SHP77 (cell line): ENCODE results near the gene CHST14.

Experiments
- DNase-seq, 2 experiments: peaks; one replicate each; lab custom pipeline; 2025; lab: John Stamatoyannopoulos, UW

Gene CHST14

DNA sequence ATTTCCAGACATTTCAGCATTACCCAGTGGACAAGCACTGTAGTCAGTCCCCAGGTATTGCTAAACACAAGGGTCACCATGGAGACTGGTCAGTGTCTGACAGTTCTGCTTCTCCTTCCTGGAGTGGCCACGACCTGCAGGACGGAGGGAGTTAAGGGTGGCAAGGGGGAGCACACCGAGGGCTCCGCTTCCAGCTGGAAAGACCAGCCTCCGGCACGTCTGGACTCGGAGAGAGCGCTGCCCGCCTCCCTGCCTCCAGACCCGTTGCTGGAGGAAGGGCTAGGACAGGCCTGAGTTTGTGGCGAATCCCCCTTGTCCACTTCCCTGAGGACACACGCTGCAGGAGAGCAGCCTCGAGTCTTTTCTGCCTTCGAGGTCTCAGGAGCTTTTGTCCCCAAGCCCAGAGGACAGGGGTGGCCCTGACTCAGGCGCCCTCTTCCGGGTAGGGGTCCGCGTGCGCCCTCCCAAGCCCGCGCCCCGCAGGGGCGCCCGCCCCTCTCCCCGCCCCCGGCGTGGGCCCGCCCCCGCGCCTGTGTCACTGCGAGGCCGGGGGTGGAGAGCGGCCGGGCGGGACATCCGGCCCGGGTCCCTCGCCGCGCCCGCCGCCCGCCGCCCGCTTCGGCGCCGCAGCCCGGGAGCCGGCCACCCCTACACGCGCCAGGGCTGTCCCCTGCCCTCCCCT, at the start of gene CHST14:
TSS of gene CHST14 (plus strand) at position 562 of the 682 bp plus-strand sequence. CDS start 230 bp downstream, outside the sequence.
- peak; percentile 48 to 57 for DNase-seq

- peak; percentile 48 to 60 for DNase-seq
These were observed 49.3 kb upstream of the CHST14 start for GRCh38 chr15:40421246-40422157.

DNA sequence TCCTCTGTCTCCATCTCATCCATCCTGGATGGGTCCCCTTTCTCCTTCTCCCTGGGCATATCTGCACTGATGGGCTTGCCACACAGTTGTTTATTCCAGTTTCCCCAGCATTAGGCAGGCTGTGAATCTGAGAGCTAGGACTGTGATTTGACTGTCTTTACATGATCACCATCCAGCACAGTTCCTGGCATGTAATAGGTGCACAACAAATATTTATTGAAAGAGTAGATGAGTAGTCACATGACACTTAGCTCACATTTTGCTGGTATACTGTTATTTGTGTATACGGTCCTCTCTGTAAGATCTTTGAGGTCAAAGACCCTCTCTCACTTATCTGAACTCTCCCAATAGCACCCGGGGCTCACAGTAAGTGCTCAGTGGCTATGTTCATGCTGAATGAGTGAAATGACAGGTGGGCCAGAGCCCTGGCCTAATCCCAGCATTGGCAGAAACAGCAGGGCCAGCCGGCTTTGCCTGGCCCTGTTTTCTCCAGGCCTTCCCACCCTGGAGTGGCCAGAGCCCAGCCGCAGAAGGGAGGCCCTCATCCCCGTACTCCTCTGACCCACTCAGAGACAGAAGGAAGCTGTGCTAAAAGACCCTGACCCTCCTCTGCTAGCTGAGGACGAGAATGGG, 46.2 kb upstream of the CHST14 start:
- no peak for DNase-seq

DNA sequence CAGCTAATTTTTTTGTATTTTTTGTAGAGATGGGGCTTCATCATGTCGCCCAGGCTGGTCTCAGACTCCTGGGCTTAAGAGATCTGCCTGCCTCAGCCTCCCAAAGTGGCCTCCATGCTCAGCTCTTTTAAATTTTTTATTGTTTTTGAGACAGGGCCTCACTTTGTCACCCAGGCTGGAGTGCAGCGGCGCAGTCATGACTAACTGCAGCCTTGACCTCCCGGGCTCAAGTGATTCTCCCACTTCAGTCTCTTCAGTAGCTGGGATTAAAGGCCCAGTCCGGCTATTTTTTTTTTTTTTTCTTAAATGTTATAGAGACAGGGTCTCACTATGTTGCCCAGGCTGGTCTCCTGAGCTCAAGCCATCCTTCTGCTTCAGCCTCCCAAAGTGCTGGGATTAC, 45.1 kb upstream of the CHST14 start:
- DNase-seq, result no peak

- DNase-seq, result no peak
These were observed 43.6 kb upstream of the CHST14 start for GRCh38 chr15:40427188-40427587.

DNA sequence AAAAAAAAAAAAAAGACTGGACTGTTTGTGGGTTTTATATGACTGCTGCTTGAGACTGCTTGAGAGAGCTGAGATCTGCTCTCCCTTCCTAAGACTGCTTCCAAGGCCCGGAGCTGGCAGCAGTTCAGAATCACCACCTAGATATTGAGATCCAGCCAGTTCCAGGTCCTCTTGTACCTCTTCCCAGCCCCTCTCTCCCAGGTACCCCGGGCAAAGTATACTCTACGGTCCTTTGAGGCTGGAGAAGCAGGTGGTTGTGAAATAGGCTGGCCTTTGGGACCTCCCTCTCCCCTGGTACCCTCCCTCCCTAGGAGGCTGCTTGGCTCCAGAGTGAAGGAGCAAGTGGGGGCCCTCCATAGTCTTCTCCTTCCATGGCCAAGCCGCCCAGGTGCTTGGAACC, 42.6 kb upstream of the CHST14 start:
- no peak for DNase-seq

DNA sequence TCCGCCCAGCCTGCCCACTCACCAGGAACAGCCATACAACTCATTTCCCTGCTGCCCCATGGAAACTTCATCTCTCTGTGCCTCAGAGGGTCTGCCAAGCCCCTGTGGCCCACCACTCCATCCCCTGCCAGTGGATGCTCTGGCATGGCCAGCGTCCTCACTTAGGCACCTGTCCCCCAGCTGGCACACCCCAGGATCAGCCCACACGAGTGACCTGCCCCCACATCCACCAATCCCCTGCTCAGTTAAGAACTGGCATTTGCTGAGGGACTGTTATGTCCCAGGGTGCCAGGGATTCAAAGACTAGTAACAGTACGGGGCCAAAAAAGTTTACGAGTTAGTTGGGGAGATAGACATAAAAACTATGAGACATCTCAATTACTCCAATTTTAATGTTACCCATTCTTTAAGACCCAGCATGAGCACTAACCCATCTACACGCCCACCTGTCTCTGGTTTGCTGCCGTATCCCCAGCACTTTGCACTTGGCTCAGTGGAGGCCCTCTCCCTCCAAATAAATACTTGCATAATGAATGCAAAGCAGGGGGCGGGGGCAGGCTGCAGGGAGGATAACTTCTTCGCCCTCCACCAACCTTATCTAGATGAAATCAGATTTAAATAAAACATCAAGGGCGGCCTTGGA, 41.6 kb upstream of the CHST14 start:
- DNase-seq, result no peak

DNA sequence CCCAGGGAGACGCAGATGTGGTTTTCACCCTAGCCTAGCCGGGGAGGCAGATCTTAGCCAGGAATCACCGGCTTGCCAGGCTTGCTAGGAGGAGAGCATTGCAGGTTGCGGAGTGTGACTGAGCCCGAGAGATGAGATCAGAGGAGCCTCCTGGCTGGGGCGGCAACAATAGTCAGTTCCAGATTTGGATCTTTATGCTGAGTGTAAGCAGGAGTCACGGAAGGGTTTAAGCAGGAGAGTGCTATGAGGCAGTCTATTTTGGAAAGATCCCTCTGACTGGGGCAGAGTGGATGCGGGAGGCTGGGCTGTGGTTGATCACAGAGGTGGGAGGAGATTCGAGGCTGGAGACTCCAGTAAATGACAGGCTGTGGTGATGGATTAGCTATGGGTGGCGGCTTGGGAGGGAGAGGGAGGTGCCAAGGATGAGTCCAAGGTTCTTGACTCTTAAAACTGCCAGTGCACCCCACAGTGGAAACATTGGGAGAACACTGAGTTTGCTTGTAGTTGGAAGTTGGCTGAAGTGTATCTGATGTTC, 40.4 kb upstream of the CHST14 start:
- no peak for DNase-seq

GRCh38 chr15:40435023-40435709, 35.6 kb upstream of the CHST14 start:
- DNase-seq, result no peak

DNA sequence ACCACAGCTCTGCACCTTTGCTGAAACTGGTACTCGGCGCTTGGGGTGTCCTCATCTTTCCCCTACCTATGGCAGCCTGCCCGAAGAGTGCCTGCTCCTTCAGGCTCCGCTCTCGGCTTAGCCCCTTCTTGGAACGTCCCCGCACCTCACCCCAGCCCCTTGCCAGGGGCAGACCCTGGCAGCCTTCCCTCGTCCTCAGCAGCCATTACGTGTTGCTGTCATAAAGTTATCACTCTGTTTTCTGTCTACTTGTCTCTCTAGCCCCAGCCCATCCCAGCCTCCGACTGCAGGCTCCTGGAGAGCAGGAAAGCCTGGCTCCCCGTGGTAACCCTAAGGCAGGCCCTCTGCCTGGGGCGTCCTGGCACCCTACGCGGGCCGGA, 35.1 kb upstream of the CHST14 start:
- DNase-seq, result no peak

DNA sequence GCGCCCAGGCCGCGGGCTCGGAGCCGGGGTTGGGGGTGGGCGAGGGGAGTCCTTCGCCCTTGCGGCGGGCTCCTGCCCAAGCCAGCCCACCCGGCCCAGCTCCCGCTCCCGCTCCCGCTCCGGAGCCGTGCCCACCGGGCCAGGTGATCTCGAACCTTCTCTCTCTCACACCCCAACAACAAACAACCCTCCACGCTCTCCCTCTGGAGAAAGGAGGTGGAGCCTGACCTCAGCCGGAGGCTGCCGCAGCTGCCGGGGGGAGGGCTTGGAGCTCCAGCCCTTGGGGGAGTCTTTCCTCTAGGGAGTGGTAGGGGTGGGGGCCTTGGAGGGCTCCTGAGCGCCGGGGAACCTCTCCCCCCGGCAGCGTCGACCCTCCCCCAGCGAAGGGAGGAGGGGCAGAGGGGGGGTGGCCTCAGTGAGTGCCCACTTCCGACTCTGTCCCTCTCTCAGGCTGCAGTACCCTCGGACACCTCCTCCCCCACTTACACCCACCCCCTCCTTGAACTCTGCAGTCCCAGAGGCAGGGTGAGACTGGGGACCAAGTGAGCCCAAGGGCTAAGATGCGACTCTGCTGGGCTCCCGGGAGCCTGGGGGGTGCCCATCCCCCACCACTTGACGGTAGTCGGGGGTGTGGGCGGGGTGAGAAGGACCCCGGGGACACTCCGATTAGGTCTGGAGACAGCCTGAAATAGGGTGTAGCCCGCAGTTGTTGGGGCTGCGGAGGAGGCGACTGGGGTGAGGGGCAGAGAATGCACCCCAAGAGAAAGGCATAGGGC, 34.5 kb upstream of the CHST14 start:
- no peak for DNase-seq

- no peak for DNase-seq
These were observed 33.7 kb upstream of the CHST14 start for GRCh38 chr15:40436892-40437751.

GRCh38 chr15:40437752-40438687, 32.8 kb upstream of the CHST14 start:
- no peak for DNase-seq

- DNase-seq, result no peak
These were observed 32.1 kb upstream of the CHST14 start for GRCh38 chr15:40438712-40439111.

GRCh38 chr15:40439461-40439959, 31.3 kb upstream of the CHST14 start:
- no peak for DNase-seq

DNA sequence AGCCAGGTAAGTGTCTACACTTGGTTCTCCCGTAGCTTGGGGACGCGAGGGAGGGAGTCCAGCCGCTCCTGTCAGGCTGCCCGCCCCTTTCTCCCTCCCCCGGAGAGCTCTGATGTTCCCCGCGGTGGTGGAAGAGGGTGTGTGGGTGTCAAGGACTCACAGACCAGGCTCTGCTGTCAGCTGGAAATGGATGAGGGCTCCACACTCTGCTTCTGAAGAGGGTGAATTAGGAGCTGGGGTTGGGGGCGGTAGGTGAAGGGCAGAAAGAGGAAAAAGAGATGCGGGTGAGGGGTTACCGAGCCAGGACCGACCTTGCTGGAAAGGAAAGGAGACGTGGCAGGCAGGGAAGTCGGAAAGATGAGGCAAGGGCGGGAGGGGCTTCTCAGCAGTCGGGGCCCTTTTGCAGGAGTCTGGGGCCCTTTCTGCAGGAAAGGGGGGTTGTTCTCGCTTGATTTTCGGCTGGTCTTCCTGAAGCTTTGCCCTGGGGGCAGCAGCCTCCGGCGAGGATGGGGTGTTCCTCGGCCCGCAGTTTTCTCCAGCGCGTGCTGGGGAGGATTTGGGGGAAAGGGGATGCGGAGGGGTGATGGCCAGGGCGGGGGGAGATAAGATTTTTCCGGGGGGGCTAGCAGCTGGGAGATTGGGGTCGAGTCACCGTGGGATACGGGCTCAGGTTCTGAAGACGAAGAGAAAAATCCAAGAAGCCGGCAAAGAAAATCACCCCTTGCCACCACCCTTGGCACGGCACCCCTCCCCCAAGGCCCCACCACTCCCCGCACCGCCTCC, 30.6 kb upstream of the CHST14 start:
- no peak for DNase-seq

DNA sequence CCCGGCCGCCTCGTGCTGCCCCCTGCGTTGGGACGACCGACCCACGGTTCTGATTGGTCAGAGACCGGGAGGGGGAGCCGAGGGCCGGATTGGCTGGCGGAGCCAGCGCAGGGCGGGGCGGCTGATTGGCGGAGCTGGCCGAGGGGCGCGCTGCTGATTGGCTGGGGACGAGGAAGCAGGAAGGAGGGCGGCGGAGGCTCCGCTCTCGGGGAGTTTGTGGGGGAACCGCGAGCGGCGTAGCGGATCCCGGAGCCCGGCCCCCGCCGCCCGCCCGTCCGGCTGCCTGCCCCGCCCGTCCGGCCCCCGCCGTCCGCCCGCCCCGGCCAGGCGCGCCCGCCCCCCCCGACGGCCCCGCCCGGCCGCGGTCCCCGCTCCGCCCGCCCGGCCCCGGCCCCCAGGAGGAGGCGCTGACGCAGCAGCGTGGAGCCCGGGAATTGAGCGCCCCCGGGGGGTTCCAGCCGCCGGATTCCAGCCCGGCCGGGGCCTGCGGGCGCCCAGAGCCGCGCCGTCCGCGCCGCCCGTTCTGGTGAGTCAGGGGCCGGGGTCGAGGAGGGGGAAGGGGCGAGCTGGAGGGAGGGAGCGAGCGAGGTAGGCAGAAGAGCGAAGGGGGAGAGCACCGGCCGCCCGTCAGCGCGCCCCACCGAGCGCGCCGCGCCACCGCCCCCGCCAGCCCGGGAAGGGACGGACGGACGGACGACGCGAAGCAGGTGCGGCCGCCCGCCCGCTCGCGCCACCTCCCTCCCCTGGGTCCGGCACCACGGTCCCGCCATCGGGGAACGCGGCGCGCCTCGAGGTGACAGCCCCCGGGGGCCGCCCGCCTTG, 29.8 kb upstream of the CHST14 start, which contains the start of gene BAHD1:
TSS of gene BAHD1 (plus strand) at position 211 of the 822 bp plus-strand sequence. CDS start 17,512 bp downstream, outside the sequence.
- peak; percentile 83 to 96 for DNase-seq
